Trophoblast cell (in vitro differentiated cells and primary cell): ENCODE data around the gene RFC4.

Experiments used
- DNase-seq, 2 donors: peaks; one replicate each; pipeline ENCODE4 v3.0.0-alpha.2; 2016
- H2AFZ ChIP-seq: 2 replicates; pipeline ENCODE4 v1.6.1; 2013; ENCODE audit warnings: low read length, moderate library complexity, mild to moderate bottlenecking; ENCODE audit not compliant: insufficient read depth, poor library complexity
- H2AK5ac ChIP-seq: 2 replicates; pipeline ENCODE4 v1.6.1; 2013; ENCODE audit warnings: mild to moderate bottlenecking, low read length
- H2BK120ac ChIP-seq: 2 replicates; pipeline ENCODE4 v1.6.1; 2013; ENCODE audit warnings: low read length, mild to moderate bottlenecking, moderate library complexity; ENCODE audit not compliant: insufficient read depth, poor library complexity
- H2BK12ac ChIP-seq: 2 replicates; pipeline ENCODE4 v1.6.1; 2013; ENCODE audit warnings: mild to moderate bottlenecking, low read length, moderate library complexity
- H2BK5ac ChIP-seq: 2 replicates; pipeline ENCODE4 v1.6.1; 2013; ENCODE audit warnings: low read length, low read depth, moderate library complexity, mild to moderate bottlenecking; ENCODE audit not compliant: poor library complexity
- H3K14ac ChIP-seq: 2 replicates; pipeline ENCODE4 v1.6.1; 2013; ENCODE audit warnings: mild to moderate bottlenecking, low read length
- H3K18ac ChIP-seq: 2 replicates; pipeline ENCODE4 v1.6.1; 2013; ENCODE audit warnings: mild to moderate bottlenecking, low read length
- H3K23ac ChIP-seq: 2 replicates; pipeline ENCODE4 v1.6.1; 2013; ENCODE audit warnings: low read length
- H3K27ac ChIP-seq: 2 replicates; pipeline ENCODE4 v1.5.1; 2013; ENCODE audit warnings: low read depth, mild to moderate bottlenecking, inconsistent platforms, low read length, moderate library complexity
- H3K27me3 ChIP-seq: 2 replicates; pipeline ENCODE4 v1.6.1; 2013; ENCODE audit warnings: inconsistent platforms, mild to moderate bottlenecking, low read length, moderate library complexity; ENCODE audit not compliant: insufficient read depth
- H3K36me3 ChIP-seq, 2 experiments: 1 replicate in 1 of 2; 2 replicates in 1 of 2; pipeline ENCODE4 v1.6.1; 2013; ENCODE audit warnings: low read length in 2 of 2, mild to moderate bottlenecking in 2 of 2, moderate library complexity in 1 of 2; ENCODE audit not compliant: insufficient read depth in 2 of 2, control insufficient read depth in 1 of 2
- H3K4ac ChIP-seq: 2 replicates; pipeline ENCODE4 v1.6.1; 2013; ENCODE audit warnings: low read depth, mild to moderate bottlenecking, low read length, moderate library complexity
- H3K4me1 ChIP-seq, 2 experiments: 1 replicate in 1 of 2; 2 replicates in 1 of 2; pipeline ENCODE4 v1.6.1; 2013; ENCODE audit warnings: low read length in 2 of 2, mild to moderate bottlenecking in 2 of 2, moderate library complexity in 1 of 2; ENCODE audit not compliant: insufficient read depth in 2 of 2, control insufficient read depth in 1 of 2
- H3K4me2 ChIP-seq: 2 replicates; pipeline ENCODE4 v1.6.1; 2013; ENCODE audit warnings: inconsistent platforms, mild to moderate bottlenecking, low read length, moderate library complexity
- H3K4me3 ChIP-seq: 2 replicates; pipeline ENCODE4 v1.5.1; 2013; ENCODE audit warnings: mild to moderate bottlenecking, low read depth, low read length, inconsistent platforms
- H3K79me1 ChIP-seq: one replicate; pipeline ENCODE4 v1.6.1; 2013; ENCODE audit warnings: low read length
- H3K79me2 ChIP-seq: 2 replicates; pipeline ENCODE4 v1.6.1; 2013; ENCODE audit warnings: low read length, mild to moderate bottlenecking; ENCODE audit not compliant: control insufficient read depth, insufficient read depth, poor library complexity
- H3K9ac ChIP-seq: 2 replicates; pipeline ENCODE4 v1.6.1; 2013; ENCODE audit warnings: mild to moderate bottlenecking, low read length
- H3K9me3 ChIP-seq: 2 replicates; pipeline ENCODE4 v1.6.1; 2013; ENCODE audit warnings: low read depth, mild to moderate bottlenecking, control low read depth, inconsistent platforms, low read length; ENCODE audit not compliant: insufficient read depth
- H4K12ac ChIP-seq: 2 replicates; pipeline ENCODE4 v1.6.1; 2013; ENCODE audit warnings: low read depth, mild to moderate bottlenecking, low read length, moderate library complexity
- H4K8ac ChIP-seq: 2 replicates; pipeline ENCODE4 v1.6.1; 2013; ENCODE audit warnings: low read depth, mild to moderate bottlenecking, low read length, moderate library complexity
- H4K91ac ChIP-seq: one replicate; pipeline ENCODE4 v1.6.1; 2013; ENCODE audit warnings: low read depth, mild to moderate bottlenecking, low read length, moderate library complexity
- whole genome bisulfite sequencing: extraction: QIAGEN DNeasy Blood & Tissue Kit; methylation state at CpG from one replicate; pipeline ENCODE4 v1.1.7; 2013; ENCODE audit warnings: missing lambda C conversion rate; ENCODE audit not compliant: insufficient read length, insufficient coverage; ENCODE audit errors: extremely low coverage; 5-methylcytosine and 5-hydroxymethylcytosine counted together

The RFC4 gene

DNA sequence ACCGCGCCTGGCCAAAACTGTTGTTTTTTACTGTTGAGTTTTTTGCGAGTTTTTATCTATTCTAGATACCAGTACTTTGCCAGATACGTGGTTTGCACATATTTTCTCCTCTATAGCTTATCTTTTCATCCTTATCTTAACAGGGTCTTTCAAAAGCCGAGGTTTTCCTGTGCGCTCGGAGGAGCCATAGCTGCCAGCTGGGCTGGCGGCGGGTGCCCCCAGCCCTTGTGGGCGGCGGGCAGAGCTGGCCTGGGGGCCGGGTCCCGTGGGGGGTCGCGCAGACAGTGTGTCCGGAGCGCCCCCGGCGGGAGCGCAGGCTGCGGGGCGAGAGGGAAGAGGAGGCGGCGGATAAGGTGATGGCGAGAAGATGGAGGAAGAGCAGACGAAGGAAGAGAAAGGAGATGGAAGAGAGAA lies 34.0 kb downstream of the RFC4 start:
- no peak overlapping the region for H2AK5ac ChIP-seq
- H4K8ac ChIP-seq, result no peak overlapping the region
- no peak overlapping the region for H2BK120ac ChIP-seq
- 100% methylated on average over 4 of the region's 26 CpGs for WGBS
- no peak overlapping the region for H3K14ac ChIP-seq
- H3K23ac ChIP-seq, result no peak overlapping the region
- no peak overlapping the region for H4K12ac ChIP-seq
- H3K36me3 ChIP-seq, result no peaks in the 10 kb centered on the region
- H3K27ac ChIP-seq, result no peak overlapping the region
- no peaks in the 10 kb centered on the region for H3K9me3 ChIP-seq
- no peaks in the 10 kb centered on the region for H3K79me1 ChIP-seq
- no peak overlapping the region for H4K91ac ChIP-seq
- no peak overlapping the region for H2BK12ac ChIP-seq
- DNase-seq, result peak; percentile 47 to 79
- no peak overlapping the region for H3K4ac ChIP-seq
- H3K79me2 ChIP-seq, result no peaks in the 10 kb centered on the region
- H3K4me3 ChIP-seq, result no peak overlapping the region
- no peak overlapping the region for H3K9ac ChIP-seq
- H2BK5ac ChIP-seq, result no peak overlapping the region
- H3K27me3 ChIP-seq, result no peaks in the 10 kb centered on the region
- no peaks in the 10 kb centered on the region for H3K4me1 ChIP-seq
- H3K4me2 ChIP-seq, result no peak overlapping the region
- H2AFZ ChIP-seq, result no peak overlapping the region
- H3K18ac ChIP-seq, result no peak overlapping the region

DNA sequence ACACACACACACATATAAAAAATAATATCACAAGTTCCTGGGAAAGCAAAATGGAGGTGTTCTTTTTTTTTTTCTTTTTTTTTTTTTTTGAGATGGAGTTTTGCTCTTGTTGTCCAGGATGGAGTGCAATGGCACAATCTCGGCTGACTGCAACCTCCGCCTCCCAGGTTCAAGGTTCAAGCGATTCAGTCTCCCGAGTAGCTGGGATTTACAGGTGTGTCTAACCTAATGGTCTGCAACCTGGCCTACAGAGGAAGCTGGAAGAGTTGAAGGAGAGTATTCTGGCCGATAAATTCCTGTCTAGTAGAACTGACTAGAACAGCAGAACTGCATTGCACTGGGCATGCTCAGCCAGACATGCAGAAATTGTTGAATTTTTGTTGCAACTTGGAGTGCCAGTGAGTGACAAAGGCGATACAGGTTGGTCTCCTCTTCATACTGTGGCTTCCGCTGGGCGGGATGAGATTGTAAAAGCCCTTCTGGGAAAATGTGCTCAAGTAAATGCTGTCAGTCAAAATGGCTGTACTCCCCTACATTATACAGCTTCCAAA lies 45.3 kb downstream of the RFC4 start:
- H3K4me3 ChIP-seq, result no peak overlapping the region
- H3K79me1 ChIP-seq, result peaks cover 4% of the 10 kb centered on the region
- H3K36me3 ChIP-seq, result no peaks in the 10 kb centered on the region
- no peak overlapping the region for H2AK5ac ChIP-seq
- H3K27ac ChIP-seq, result no peak overlapping the region
- no peak overlapping the region for H3K4ac ChIP-seq
- no peak overlapping the region for H3K4me2 ChIP-seq
- H2BK5ac ChIP-seq, result no peak overlapping the region
- no peak overlapping the region for H2BK12ac ChIP-seq
- H3K18ac ChIP-seq, result no peak overlapping the region
- no peak overlapping the region for H3K14ac ChIP-seq
- no peaks in the 10 kb centered on the region for H3K79me2 ChIP-seq
- no CpG with 5 or more reads among the region's 8 CpGs for WGBS
- no peak overlapping the region for H4K91ac ChIP-seq
- no peak overlapping the region for H3K9ac ChIP-seq
- H4K12ac ChIP-seq, result no peak overlapping the region
- no peak overlapping the region for H3K23ac ChIP-seq
- H3K27me3 ChIP-seq, result no peaks in the 10 kb centered on the region
- H2BK120ac ChIP-seq, result no peak overlapping the region
- peak in 1 of 2 donors; percentile 5 for DNase-seq
- peaks cover 8 to 17% of the 10 kb centered on the region in 2 experiments for H3K4me1 ChIP-seq
- H2AFZ ChIP-seq, result no peak overlapping the region
- no peaks in the 10 kb centered on the region for H3K9me3 ChIP-seq
- H4K8ac ChIP-seq, result no peak overlapping the region

DNA sequence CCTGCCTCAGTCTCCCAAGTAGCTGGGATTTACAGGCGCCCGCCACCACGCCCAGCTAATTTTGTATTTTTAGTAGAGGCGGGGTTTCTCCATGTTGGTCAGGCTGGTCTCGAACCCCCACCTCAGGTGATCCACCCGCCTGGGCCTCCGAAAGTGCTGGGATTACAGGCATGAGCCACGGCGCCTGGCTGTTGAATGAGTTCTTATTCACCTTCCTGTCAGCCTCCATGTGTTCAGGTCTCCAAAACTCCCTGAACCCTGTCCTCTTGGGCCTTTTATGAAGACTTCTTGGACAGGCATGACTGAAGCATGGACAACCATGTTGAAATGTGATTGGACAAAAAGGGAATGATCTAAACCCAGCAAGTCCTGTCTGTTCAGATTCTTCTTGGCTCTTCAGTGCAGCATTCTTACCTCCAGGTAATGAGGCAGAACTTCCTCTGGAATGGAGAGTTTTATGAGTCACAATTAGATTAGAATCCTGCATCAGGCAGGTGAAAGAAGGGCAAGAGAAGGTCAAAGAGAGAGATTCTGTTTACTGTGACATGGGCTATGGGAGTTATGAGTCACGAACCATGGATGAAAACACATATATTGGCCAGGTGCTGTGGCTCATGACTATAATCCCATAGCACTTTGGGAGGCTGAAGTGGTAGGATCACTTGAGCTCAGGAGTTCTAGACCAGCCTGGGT lies 46.0 kb downstream of the RFC4 start:
- H3K23ac ChIP-seq, result no peak overlapping the region
- H4K12ac ChIP-seq, result peak overlapping the region; percentile 80
- H3K4me3 ChIP-seq, result no peak overlapping the region
- H2AK5ac ChIP-seq, result no peak overlapping the region
- no peaks in the 10 kb centered on the region for H3K36me3 ChIP-seq
- no peak overlapping the region for H3K9ac ChIP-seq
- no peaks in the 10 kb centered on the region for H3K9me3 ChIP-seq
- H3K4me2 ChIP-seq, result no peak overlapping the region
- DNase-seq, result peak; percentile 84 to 97
- H3K27ac ChIP-seq, result peak overlapping the region; percentile 67
- WGBS, result no CpG with 5 or more reads among the region's 10 CpGs
- peak overlapping the region; percentile 76 for H2BK12ac ChIP-seq
- H2BK5ac ChIP-seq, result peak overlapping the region; percentile 82
- peak overlapping the region; percentile 70 for H4K8ac ChIP-seq
- H3K79me1 ChIP-seq, result peaks cover 4% of the 10 kb centered on the region
- H2AFZ ChIP-seq, result no peak overlapping the region
- no peaks in the 10 kb centered on the region for H3K79me2 ChIP-seq
- no peak overlapping the region for H3K4ac ChIP-seq
- H3K27me3 ChIP-seq, result no peaks in the 10 kb centered on the region
- H4K91ac ChIP-seq, result peak overlapping the region; percentile 83
- peak overlapping the region; percentile 89 for H3K14ac ChIP-seq
- H3K18ac ChIP-seq, result peak overlapping the region; percentile 88
- H3K4me1 ChIP-seq, result peaks cover 8 to 17% of the 10 kb centered on the region in 2 experiments
- H2BK120ac ChIP-seq, result peak overlapping the region; percentile 88

DNA sequence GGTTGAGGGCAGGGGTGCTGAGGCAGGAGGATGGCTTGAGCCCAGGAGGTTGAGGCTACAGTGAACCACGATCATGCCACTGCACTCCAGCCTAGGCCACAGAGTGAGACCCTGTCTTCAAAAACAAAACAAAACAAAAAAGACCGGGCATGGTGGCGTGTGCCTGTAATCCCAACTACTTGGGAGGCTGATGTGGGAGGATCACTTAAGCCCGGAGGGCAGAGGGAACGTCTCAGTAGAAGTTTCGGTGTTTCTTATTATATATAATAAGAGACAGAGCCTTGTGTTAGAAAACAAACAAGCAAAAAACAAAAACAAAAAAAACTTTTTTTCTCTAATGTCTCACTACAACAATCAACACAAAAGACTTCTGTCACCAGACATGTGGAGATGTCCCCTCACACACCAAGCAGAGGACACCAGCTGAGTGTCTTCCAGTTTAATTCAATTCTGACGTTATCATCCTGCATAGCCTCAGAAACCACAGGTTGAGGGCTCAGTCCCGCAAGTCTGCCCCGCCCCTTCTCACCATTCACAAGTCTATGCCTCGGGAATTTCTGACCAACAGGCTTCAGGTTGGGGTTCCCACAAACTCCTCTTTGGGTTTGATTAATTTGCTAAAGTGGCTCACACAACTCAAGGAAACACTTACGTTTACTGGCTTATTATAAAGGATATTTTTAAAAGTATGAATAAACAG lies 46.9 kb downstream of the RFC4 start:
- H2BK120ac ChIP-seq, result no peak overlapping the region
- H3K4me2 ChIP-seq, result no peak overlapping the region
- no CpG with 5 or more reads among the region's 11 CpGs for WGBS
- DNase-seq, result peak; percentile 58 to 65
- no peak overlapping the region for H3K4me3 ChIP-seq
- no peak overlapping the region for H3K27ac ChIP-seq
- H3K36me3 ChIP-seq, result no peaks in the 10 kb centered on the region
- no peaks in the 10 kb centered on the region for H3K9me3 ChIP-seq
- H3K79me1 ChIP-seq, result peaks cover 4% of the 10 kb centered on the region
- H3K4ac ChIP-seq, result no peak overlapping the region
- H2BK5ac ChIP-seq, result no peak overlapping the region
- no peak overlapping the region for H4K91ac ChIP-seq
- H3K18ac ChIP-seq, result no peak overlapping the region
- H2BK12ac ChIP-seq, result peak overlapping the region; percentile 54
- peaks cover 8 to 17% of the 10 kb centered on the region in 2 experiments for H3K4me1 ChIP-seq
- no peaks in the 10 kb centered on the region for H3K79me2 ChIP-seq
- no peaks in the 10 kb centered on the region for H3K27me3 ChIP-seq
- H4K12ac ChIP-seq, result no peak overlapping the region
- no peak overlapping the region for H2AFZ ChIP-seq
- no peak overlapping the region for H3K23ac ChIP-seq
- no peak overlapping the region for H3K14ac ChIP-seq
- H3K9ac ChIP-seq, result no peak overlapping the region
- H2AK5ac ChIP-seq, result no peak overlapping the region
- no peak overlapping the region for H4K8ac ChIP-seq
